NK-92 (cell line): Measurements from ENCODE around the gene FANCI.
"Not testable (repeated sequence)": the region's sequence is repeated elsewhere in the genome, so short reads cannot be mapped to it uniquely, and the experiment has no call there.

ENCODE experiments used
- DNase-seq: peaks from one replicate; lab custom pipeline; 2025; ENCODE audit not compliant: unreplicated experiment; lab: John Stamatoyannopoulos, UW

The FANCI gene

DNA sequence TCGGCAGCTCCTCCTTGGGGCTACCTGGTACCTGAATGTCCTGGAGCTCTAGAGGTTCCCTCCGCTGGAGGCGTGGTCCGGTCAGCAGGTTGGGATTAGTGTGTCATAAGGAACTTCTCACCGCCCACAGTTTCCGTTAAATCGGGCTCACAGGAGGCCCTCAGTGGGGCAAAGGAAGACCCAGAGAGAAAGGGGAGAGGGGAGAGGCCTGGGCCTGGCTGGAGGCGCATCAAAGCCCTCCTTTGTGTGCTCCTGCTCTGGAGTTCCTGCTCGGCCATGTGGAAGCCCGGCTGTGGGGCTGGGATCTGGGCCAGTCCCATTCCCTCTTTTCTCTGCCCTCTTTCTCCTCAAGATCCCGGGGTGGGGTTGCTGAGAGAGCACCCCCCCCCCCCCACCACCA lies 22.2 kb upstream of the FANCI start, which contains the start of gene RLBP1:
RLBP1 (minus strand) TSS at position 37 of the 400 bp plus-strand sequence. CDS start 2,604 bp downstream, outside the sequence.
- no peak for DNase-seq

GRCh38 chr15:89225588-89225987 lies 18.2 kb upstream of the FANCI start:
- DNase-seq: no peak

DNA sequence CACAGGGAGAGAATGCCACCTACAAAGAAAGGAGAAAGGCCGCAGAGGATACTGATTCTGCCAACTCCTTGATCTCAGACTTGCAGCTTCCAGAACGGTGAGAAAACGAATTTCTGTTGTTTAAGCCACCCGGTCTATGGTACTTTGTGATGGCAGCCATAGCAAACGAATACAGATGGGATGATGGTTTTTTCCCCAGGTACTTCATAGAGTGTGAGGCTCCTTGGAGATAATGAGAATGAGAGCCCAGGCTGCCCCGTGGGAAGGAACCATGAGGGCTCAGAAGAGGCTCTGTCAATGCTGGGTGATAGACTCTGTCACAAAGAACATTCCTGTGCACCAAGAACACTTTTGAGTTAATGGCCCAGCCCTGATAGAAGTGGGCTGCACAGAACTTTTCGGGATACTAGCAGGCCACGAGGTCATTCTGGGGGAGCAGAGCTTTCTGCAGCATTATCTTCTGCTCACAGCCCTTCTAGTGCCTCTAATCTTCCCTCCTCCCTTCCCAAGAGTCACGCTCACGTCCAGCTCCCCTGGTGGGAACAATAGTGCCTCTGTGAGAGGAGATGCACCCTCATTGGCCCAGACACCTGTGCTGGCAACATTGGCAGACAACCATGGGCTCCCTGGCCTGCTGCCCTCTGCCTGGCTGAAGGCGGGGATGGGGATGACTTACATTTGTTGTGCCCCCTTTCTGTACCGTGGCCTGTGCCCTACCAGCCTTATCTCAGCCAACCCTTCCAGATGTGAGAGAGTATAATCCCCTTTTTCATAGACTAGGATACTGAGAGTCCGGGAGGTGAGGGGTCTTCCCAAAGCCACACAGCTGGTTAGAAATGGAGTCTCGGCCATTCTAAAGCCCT lies 17.2 kb upstream of the FANCI start:
- no peak for DNase-seq

- no peak for DNase-seq
These were observed 16.4 kb upstream of the FANCI start for GRCh38 chr15:89227425-89227824.

DNA sequence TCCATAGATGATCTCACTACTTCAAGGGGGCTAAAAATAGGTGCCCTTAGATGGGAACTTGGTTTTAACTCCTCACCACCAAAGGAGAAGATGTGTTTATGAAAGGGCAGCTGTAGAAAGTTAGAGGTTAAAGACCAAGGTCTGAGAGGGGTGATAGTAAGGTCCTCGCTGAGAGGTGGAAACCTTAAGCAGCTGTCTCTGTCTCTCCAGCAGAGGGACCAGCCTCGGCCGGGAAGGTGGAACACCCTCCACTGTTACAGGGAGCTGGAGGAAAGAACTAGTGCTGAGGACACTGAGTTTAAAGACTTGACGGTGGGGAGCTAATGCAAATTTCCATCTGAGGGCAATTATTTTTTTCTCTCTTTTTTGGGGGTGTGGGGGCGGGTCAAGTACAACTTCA lies 13.5 kb upstream of the FANCI start:
- DNase-seq: no peak

GRCh38 chr15:89231832-89232231 lies 11.9 kb upstream of the FANCI start:
- DNase-seq: no peak

- DNase-seq: not testable (repeated sequence)
These were observed 3.6 kb upstream of the FANCI start for GRCh38 chr15:89239883-89240810.

DNA sequence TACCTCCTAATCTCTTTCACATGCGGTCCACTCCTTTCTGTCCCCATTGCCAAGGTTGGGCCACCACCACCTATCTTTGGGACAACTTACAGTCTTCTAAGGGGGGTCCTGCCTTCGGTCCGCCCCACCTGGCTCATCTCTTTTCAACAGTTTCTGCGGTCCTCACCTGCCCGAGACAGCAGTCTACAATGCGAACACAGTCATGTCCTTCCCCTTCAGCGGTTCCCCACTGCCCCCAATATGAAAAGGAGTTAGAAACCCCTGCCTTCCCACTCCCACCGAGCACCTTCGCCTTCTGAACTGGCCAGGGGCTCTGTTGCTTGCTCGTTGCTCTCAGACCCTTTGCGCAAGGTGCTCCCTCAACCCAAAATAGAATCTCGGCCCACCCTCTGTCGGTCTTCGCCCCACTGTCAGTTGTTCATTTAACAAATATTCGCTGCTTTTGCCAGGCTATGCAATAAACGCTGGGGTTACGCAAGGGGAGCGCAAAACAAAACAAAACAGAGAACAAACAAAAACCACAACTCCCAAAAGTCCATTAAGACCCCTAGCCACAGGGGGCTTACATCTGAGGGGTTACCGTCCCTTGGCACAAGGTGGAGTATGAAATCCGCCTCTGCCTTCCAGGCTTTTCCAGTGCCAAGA lies 611 bp upstream of the FANCI start:
- no peak for DNase-seq

DNA sequence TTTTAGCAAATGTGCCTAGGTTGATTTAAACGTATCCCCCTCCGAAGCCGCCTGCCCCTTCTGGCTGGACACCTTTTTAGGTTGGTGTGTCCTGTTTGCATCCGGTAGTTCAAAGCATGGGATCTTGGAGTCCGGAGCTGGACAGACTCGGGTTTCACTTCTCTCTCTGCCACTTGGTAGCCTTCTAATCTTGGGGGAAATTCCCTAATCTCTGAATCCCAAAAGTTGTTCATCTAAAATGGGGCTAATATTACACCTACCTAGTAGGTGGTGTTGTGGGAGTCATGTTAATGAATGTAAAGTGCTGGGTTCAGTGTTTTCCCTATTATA lies 760 bp downstream of the FANCI start:
- DNase-seq: no peak

DNA sequence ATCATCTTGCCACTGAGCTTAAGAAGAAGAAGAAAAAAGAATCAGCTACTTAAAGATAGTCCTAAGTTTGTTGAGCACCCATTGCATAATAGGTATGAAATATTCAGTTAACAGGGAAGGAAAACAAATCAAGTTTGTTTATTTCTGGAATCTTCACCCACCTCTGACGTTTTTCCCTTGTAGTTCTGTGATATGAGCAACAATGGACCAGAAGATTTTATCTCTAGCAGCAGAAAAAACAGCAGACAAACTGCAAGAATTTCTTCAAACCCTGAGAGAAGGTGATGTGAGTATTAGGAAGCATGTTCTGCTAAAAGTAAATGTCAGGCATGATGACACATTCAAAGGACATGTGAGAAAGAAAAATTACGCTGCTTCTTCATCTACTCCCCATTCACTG lies 3.7 kb downstream of the FANCI start:
- DNase-seq: no peak

DNA sequence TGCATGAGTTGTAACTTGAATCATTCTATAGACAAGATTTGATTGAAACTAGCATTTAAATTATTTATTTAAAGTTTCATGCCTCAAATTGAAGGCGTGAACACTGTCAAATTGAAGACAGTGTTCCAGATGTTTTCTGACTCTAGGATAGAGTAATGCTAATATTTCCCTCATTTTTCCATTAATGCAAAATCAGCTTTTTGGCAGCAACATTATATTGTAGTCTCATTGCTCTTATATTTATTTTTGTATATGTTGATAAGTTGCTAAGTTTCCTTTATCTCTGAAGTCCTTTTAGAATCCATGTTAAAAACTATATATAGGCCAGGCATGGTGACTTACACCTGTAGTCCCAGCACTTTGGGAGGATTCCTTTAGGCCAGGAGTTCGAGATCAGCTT lies 4.8 kb downstream of the FANCI start:
- DNase-seq: no peak

DNA sequence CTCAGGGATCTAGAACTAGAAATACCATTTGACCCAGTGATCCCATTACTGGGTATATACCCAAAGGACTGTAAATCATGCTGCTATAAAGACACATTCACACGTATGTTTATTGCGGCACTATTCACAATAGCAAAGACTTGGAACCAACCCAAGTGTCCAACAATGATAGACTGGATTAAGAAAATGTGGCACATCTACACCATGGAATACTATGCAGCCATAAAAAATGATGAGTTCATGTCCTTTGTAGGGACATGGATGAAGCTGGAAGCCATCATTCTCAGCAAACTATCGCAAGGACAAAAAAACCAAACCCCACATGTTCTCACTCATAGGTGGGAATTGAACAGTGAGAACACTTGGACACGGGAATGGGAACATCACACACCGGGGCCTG lies 6.4 kb downstream of the FANCI start:
- not testable (repeated sequence) for DNase-seq

GRCh38 chr15:89277281-89277680 lies 33.5 kb downstream of the FANCI start:
- DNase-seq: not testable (repeated sequence)

DNA sequence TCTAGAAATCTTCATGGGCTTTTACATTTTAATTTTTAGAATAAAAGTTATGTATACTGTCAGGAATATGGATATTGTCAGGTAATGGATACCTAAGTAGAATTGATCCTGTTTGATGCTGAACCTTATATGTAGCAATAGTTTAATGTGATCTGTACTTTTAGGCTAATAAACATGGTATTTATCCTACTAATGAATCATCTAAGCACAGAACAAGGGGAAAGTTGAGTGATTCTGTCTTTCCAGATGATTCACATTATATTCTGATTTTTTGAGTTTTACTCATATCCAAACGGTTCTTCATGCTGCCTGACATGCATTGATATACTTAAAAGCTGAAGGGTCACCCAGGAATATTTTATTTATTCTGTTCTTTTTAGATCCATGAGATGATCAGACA lies 34.5 kb downstream of the FANCI start:
- no peak for DNase-seq

- no peak for DNase-seq
These were observed 38.9 kb downstream of the FANCI start for GRCh38 chr15:89282631-89283030.

- no peak for DNase-seq
These were observed 39.4 kb downstream of the FANCI start for GRCh38 chr15:89283201-89283600.

- no peak for DNase-seq
These were observed 48.2 kb downstream of the FANCI start for GRCh38 chr15:89291934-89292438.

DNA sequence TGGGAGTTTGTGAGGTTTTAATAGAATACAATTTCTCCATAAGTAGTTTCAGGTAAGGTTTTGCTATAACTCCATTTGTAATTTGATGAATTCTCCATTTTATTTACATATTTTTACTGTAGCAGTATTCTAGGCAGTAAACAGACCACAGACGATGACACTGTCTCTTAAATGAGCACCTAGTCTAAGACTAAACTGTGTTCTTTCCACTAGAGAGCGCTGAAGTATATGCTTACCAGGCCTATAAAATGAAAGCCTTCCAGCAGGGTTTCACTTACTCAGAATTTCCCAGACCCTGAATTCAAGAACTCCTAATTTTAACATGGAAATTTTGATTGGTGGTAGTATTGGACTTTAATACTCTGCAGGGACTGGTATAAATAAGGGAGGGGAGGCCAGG lies 49.2 kb downstream of the FANCI start:
- DNase-seq: no peak

GRCh38 chr15:89299896-89300295 lies 56.1 kb downstream of the FANCI start:
- no peak for DNase-seq

- DNase-seq: no peak
These were observed 57.7 kb downstream of the FANCI start for GRCh38 chr15:89301304-89302089.
